HEK293 (cell line): ENCODE data around the gene RAB1B.

Source experiments
- CTCF ChIA-PET: fragments of 350-600 bp; formaldehyde crosslinking; extraction: SDS; loops from one replicate; lab custom pipeline; 2021; ENCODE audit warnings: antibody characterized with exemption; lab: Yijun Ruan, JAX
- POLR2A ChIA-PET: fragments of 300-600 bp; formaldehyde crosslinking; extraction: SDS; loops from one replicate; lab custom pipeline; 2020; ENCODE audit warnings: antibody characterized with exemption, inconsistent platforms; lab: Yijun Ruan, JAX
- H3K27ac ChIP-seq: fragments of 200-500 bp; sonication (Bioruptor generic); 2 replicates; pipeline ENCODE4 v1.5.1; 2014; ENCODE audit warnings: low read depth, low read length, control low read depth, inconsistent platforms; ENCODE audit errors: extremely low read depth
- H3K36me3 ChIP-seq, 2 experiments: fragments of 200-500 bp in 1 of 2; sonication (Bioruptor generic) in 1 of 2; 1 replicate in 1 of 2; 2 replicates in 1 of 2; pipeline ENCODE4 v1.5.1; 2014 to 2017; ENCODE audit warnings: inconsistent platforms in 2 of 2, low read length in 2 of 2; ENCODE audit not compliant: control insufficient read depth in 2 of 2, insufficient read depth in 1 of 2
- H3K4me1 ChIP-seq: fragments of 200-500 bp; sonication (Bioruptor generic); 2 replicates; pipeline ENCODE4 v1.5.1; 2014; ENCODE audit warnings: mild to moderate bottlenecking, low read length, inconsistent platforms; ENCODE audit not compliant: control insufficient read depth, insufficient read depth
- H3K4me3 ChIP-seq: 2 replicates; pipeline ENCODE4 v1.5.1; 2011; ENCODE audit warnings: low read depth, mild to moderate bottlenecking, control low read depth, low read length, moderate library complexity
- H3K9me3 ChIP-seq: fragments of 200-500 bp; sonication (Bioruptor generic); 2 replicates; pipeline ENCODE4 v1.5.1; 2014; ENCODE audit warnings: low read depth, low read length, inconsistent platforms; ENCODE audit not compliant: control insufficient read depth, insufficient read depth
- AEBP2 ChIP-seq: fragments of 450-650 bp; formaldehyde crosslinking; IDR thresholded peaks from 2 replicates; pipeline ENCODE4 v1.5.1; 2016; ENCODE audit warnings: missing biosample characterization, missing genetic modification characterization, borderline replicate concordance
- BCL11A ChIP-seq: fragments of 450-650 bp; formaldehyde crosslinking; IDR thresholded peaks from 2 replicates; pipeline ENCODE4 v1.5.1; 2016; ENCODE audit warnings: low read depth, missing biosample characterization, missing genetic modification characterization
- HOXC10 ChIP-seq: sonication (generic); formaldehyde crosslinking; IDR thresholded peaks from 2 replicates; pipeline ENCODE4 v1.8.1; 2023; ENCODE audit warnings: mild to moderate bottlenecking, missing genetic modification reagents
- MYNN ChIP-seq: fragments of 450-650 bp; formaldehyde crosslinking; IDR thresholded peaks from 2 replicates; pipeline ENCODE4 v1.5.1; 2016; ENCODE audit warnings: missing biosample characterization, missing genetic modification characterization, borderline replicate concordance
- OVOL3 ChIP-seq: fragments of 450-650 bp; formaldehyde crosslinking; IDR thresholded peaks from 2 replicates; pipeline ENCODE4 v1.5.1; 2016; ENCODE audit warnings: missing biosample characterization, missing genetic modification characterization
- SCRT2 ChIP-seq: fragments of 450-650 bp; formaldehyde crosslinking; IDR thresholded peaks from 2 replicates; pipeline ENCODE4 v1.5.1; 2016; ENCODE audit warnings: missing biosample characterization, missing genetic modification characterization
- ZBTB1 ChIP-seq: fragments of 450-650 bp; formaldehyde crosslinking; IDR thresholded peaks from 2 replicates; pipeline ENCODE4 v1.5.1; 2016; ENCODE audit warnings: missing biosample characterization, missing genetic modification characterization
- ZBTB20 ChIP-seq: fragments of 450-650 bp; formaldehyde crosslinking; IDR thresholded peaks from 2 replicates; pipeline ENCODE4 v1.5.1; 2016; ENCODE audit warnings: missing biosample characterization, missing genetic modification characterization
- ZBTB48 ChIP-seq: fragments of 450-650 bp; formaldehyde crosslinking; IDR thresholded peaks from 2 replicates; pipeline ENCODE4 v1.5.1; 2016; ENCODE audit warnings: missing biosample characterization, missing genetic modification characterization
- ZFP37 ChIP-seq: fragments of 450-650 bp; formaldehyde crosslinking; IDR thresholded peaks from 2 replicates; pipeline ENCODE4 v1.5.1; 2016; ENCODE audit warnings: missing biosample characterization, missing genetic modification characterization
- ZNF133 ChIP-seq: fragments of 450-650 bp; formaldehyde crosslinking; IDR thresholded peaks from 2 replicates; pipeline ENCODE4 v1.5.1; 2016; ENCODE audit warnings: missing biosample characterization, missing genetic modification characterization
- ZNF214 ChIP-seq: fragments of 450-650 bp; formaldehyde crosslinking; IDR thresholded peaks from 2 replicates; pipeline ENCODE4 v1.5.1; 2017; ENCODE audit warnings: missing biosample characterization, mild to moderate bottlenecking, missing genetic modification characterization, borderline replicate concordance
- ZNF24 ChIP-seq: fragments of 450-650 bp; formaldehyde crosslinking; IDR thresholded peaks from 2 replicates; pipeline ENCODE4 v1.5.1; 2016; ENCODE audit warnings: missing biosample characterization, missing genetic modification characterization
- ZNF248 ChIP-seq: fragments of 450-650 bp; formaldehyde crosslinking; IDR thresholded peaks from 2 replicates; pipeline ENCODE4 v1.5.1; 2017; ENCODE audit warnings: missing biosample characterization, missing genetic modification characterization
- ZNF311 ChIP-seq: fragments of 450-650 bp; formaldehyde crosslinking; IDR thresholded peaks from 2 replicates; pipeline ENCODE4 v1.5.1; 2017; ENCODE audit warnings: missing biosample characterization, missing genetic modification characterization, borderline replicate concordance
- ZNF341 ChIP-seq: fragments of 450-650 bp; formaldehyde crosslinking; IDR thresholded peaks from 2 replicates; pipeline ENCODE4; 2016; ENCODE audit warnings: low read depth, missing biosample characterization, missing genetic modification characterization
- ZNF433 ChIP-seq: fragments of 450-650 bp; formaldehyde crosslinking; IDR thresholded peaks from 2 replicates; pipeline ENCODE4 v1.5.1; 2016; ENCODE audit warnings: missing biosample characterization, missing genetic modification characterization, low read depth
- ZNF555 ChIP-seq: fragments of 450-650 bp; formaldehyde crosslinking; conservative IDR thresholded peaks from 2 replicates; pipeline ENCODE4 v1.5.1; 2017; ENCODE audit warnings: missing biosample characterization, mild to moderate bottlenecking, missing genetic modification characterization, inconsistent platforms
- ZNF654 ChIP-seq: fragments of 450-650 bp; formaldehyde crosslinking; IDR thresholded peaks from 2 replicates; pipeline ENCODE4 v1.5.1; 2016; ENCODE audit warnings: low read depth, missing biosample characterization, missing genetic modification characterization
- ZNF747 ChIP-seq: fragments of 450-650 bp; formaldehyde crosslinking; IDR thresholded peaks from 2 replicates; pipeline ENCODE4 v1.5.1; 2016; ENCODE audit warnings: missing biosample characterization, missing genetic modification characterization
- ZNF791 ChIP-seq: fragments of 450-650 bp; formaldehyde crosslinking; IDR thresholded peaks from 2 replicates; pipeline ENCODE4 v1.5.1; 2016; ENCODE audit warnings: missing biosample characterization, missing genetic modification characterization
- ZNF830 ChIP-seq: fragments of 450-650 bp; IDR thresholded peaks from 2 replicates; pipeline ENCODE4 v1.5.0; 2018; ENCODE audit warnings: missing biosample characterization, missing genetic modification characterization, low read depth, mild to moderate bottlenecking, moderate library complexity
- TF ChIP-seq, protein P1 (sequence below): fragments of 450-650 bp; formaldehyde crosslinking; IDR thresholded peaks from 2 replicates; pipeline ENCODE4 v1.5.1; 2017; ENCODE audit warnings: missing biosample characterization, missing genetic modification characterization
- TF ChIP-seq, protein P2 (sequence below): fragments of 450-650 bp; formaldehyde crosslinking; IDR thresholded peaks from 2 replicates; pipeline ENCODE4 v1.5.1; 2017; ENCODE audit warnings: missing biosample characterization, missing genetic modification characterization
- TF ChIP-seq, protein P3 (sequence below): fragments of 450-650 bp; formaldehyde crosslinking; IDR thresholded peaks from 2 replicates; pipeline ENCODE4 v1.5.1; 2016; ENCODE audit warnings: missing biosample characterization, missing genetic modification characterization
- TF ChIP-seq, protein P4 (sequence below): fragments of 450-650 bp; formaldehyde crosslinking; IDR thresholded peaks from 2 replicates; pipeline ENCODE4 v1.5.1; 2016; ENCODE audit warnings: missing biosample characterization, missing genetic modification characterization

Gene RAB1B

DNA sequence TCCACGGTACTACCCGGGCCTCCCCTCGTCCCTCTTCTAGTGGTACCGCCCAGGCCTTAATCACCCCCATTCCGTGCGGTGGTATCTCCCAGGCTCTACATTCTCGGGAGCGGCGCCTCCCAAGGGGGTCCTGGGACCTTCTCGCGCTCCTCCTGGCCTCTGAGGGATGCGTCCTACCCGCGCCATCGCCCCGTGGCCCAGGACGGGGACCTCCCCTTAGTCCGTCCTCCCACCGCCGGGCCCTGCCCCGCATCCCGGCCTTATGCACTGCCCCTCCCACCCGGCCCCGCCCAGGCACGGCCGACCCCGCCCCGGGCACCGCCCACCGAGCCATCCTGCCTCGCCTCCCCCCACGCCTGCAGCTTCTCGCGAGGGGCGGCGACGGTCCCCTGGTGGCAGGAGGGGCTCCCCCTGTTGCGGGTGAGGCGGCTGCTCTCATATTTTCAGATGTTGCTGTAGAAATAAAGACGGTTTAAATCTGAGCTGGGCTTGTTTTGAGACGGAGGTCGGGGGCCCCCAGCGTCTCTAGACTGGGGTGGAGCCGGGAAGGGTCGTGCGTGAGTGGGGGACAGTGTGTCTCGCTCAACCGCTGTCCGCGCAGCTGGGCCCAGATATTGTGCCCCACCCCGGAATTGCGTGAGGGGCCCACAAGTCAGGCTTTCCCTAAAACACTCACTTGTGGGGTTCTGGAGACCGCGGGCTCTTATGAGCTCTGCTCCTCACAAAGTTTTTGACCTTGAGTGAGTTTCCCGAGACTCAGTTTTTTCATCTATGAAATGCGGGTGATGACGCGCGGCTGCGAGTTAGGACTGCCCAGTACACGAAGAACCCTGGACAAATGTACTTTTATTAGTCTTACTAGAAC, 828 bp upstream of the RAB1B start (continued):
- TF ChIP-seq AEBP2 (tag by site-specific recombination), result no peak
- no peak for TF ChIP-seq ZNF555 (tag by site-specific recombination)
- TF ChIP-seq, protein P1, sequence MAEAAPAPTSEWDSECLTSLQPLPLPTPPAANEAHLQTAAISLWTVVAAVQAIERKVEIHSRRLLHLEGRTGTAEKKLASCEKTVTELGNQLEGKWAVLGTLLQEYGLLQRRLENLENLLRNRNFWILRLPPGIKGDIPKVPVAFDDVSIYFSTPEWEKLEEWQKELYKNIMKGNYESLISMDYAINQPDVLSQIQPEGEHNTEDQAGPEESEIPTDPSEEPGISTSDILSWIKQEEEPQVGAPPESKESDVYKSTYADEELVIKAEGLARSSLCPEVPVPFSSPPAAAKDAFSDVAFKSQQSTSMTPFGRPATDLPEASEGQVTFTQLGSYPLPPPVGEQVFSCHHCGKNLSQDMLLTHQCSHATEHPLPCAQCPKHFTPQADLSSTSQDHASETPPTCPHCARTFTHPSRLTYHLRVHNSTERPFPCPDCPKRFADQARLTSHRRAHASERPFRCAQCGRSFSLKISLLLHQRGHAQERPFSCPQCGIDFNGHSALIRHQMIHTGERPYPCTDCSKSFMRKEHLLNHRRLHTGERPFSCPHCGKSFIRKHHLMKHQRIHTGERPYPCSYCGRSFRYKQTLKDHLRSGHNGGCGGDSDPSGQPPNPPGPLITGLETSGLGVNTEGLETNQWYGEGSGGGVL (tag by site-specific recombination), result peak; percentile 37; the same call in 1 of the 2 replicates
- no peak for TF ChIP-seq ZNF133 (tag by site-specific recombination)
- peak; percentile 33; the same call in 1 of the 2 replicates for TF ChIP-seq SCRT2 (tag by site-specific recombination)
- TF ChIP-seq ZNF791 (tag by site-specific recombination), result no peak
- TF ChIP-seq ZNF654 (tag by site-specific recombination), result no peak
- TF ChIP-seq OVOL3 (tag by site-specific recombination), result no peak
- no peak for TF ChIP-seq MYNN (tag by site-specific recombination)
- TF ChIP-seq ZNF214 (tag by site-specific recombination), result no peak
- TF ChIP-seq ZNF311, result no peak
- no peak for TF ChIP-seq ZNF24 (tag by site-specific recombination)
- peak; percentile 61; the same call in 1 of the 2 replicates for TF ChIP-seq ZBTB20 (tag by site-specific recombination)
- no peak for TF ChIP-seq BCL11A

- Histone ChIP-seq H3K4me3 (peak overlapping the region; percentile 92), H3K36me3 (peaks cover 0 to 66% of the 10 kb centered on the region in 2 experiments; a peak in 2 of 3 replicates), H3K4me1 (peaks cover 2% of the 10 kb centered on the region; the same call in 1 of the 2 replicates), H3K27ac (peak overlapping the region; percentile 73), H3K9me3 (no peaks in the 10 kb centered on the region)
- ChIA-PET POLR2A (interaction anchor here (1.4 to 1.8 kb wide), 4 partner anchors 8 to 20 kb away, joined by 5 to 9 read pairs (median 6); partner anchors contain the start of genes CNIH2 and YIF1A), CTCF (interaction anchor here (0.6 to 4.9 kb wide), 2 partner anchors 12 to 46 kb away, joined by 6 to 24 read pairs; no protein-coding TSS in a partner anchor)
- no peak for TF ChIP-seq ZBTB1
- no peak for TF ChIP-seq ZBTB48 (tag by site-specific recombination)
- TF ChIP-seq, protein P2, sequence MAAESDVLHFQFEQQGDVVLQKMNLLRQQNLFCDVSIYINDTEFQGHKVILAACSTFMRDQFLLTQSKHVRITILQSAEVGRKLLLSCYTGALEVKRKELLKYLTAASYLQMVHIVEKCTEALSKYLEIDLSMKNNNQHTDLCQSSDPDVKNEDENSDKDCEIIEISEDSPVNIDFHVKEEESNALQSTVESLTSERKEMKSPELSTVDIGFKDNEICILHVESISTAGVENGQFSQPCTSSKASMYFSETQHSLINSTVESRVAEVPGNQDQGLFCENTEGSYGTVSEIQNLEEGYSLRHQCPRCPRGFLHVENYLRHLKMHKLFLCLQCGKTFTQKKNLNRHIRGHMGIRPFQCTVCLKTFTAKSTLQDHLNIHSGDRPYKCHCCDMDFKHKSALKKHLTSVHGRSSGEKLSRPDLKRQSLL, result no peak
- TF ChIP-seq ZNF433 (tag by site-specific recombination), result no peak
- TF ChIP-seq, protein P3, sequence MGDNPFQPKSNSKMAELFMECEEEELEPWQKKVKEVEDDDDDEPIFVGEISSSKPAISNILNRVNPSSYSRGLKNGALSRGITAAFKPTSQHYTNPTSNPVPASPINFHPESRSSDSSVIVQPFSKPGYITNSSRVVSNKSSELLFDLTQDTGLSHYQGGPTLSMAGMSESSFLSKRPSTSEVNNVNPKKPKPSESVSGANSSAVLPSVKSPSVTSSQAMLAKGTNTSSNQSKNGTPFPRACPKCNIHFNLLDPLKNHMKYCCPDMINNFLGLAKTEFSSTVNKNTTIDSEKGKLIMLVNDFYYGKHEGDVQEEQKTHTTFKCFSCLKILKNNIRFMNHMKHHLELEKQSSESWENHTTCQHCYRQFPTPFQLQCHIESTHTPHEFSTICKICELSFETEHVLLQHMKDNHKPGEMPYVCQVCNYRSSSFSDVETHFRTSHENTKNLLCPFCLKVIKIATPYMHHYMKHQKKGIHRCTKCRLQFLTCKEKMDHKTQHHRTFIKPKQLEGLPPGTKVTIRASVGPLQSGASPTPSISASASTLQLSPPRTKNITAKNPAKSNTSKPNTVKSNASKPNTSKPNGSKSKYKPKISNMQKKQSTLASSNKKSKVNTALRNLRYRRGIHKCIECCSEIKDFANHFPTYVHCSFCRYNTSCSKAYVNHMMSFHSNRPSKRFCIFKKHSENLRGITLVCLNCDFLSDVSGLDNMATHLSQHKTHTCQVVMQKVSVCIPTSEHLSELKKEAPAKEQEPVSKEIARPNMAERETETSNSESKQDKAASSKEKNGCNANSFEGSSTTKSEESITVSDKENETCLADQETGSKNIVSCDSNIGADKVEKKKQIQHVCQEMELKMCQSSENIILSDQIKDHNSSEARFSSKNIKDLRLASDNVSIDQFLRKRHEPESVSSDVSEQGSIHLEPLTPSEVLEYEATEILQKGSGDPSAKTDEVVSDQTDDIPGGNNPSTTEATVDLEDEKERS (tag by site-specific recombination), result no peak
- TF ChIP-seq ZNF341 (tag by site-specific recombination), result no peak
- TF ChIP-seq, protein P4, sequence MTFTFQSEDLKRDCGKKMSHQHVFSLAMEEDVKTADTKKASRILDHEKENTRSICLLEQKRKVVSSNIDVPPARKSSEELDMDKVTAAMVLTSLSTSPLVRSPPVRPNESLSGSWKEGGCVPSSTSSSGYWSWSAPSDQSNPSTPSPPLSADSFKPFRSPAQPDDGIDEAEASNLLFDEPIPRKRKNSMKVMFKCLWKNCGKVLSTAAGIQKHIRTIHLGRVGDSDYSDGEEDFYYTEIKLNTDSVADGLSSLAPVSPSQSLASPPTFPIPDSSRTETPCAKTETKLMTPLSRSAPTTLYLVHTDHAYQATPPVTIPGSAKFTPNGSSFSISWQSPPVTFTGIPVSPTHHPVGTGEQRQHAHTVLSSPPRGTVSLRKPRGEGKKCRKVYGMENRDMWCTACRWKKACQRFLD, result no peak
- TF ChIP-seq ZNF747 (tag by site-specific recombination), result no peak
- TF ChIP-seq HOXC10 (CRISPR knock-in tag), result no peak
- no peak for TF ChIP-seq ZNF248 (tag by site-specific recombination)
- TF ChIP-seq ZNF830 (tag by site-specific recombination), result no peak
- no peak for TF ChIP-seq ZFP37 (tag by site-specific recombination)
Observed at GRCh38 chr11:66268952-66269905, 790 bp downstream of the RAB1B start.
